ENCODE data around the gene LRFN4.

Gene LRFN4

GRCh38 chr11:66910016-66910415 is 53.2 kb downstream of the LRFN4 start:
- H3K27ac ChIP-seq (ENCODE audit: low read depth, low read length, severe bottlenecking), result no peak overlapping the region
- no peak overlapping the region for H3K4me3 ChIP-seq (ENCODE audit: extremely low read depth, insufficient read depth, low read length, poor library complexity, severe bottlenecking)
- no peaks in the 10 kb centered on the region for H3K36me3 ChIP-seq (ENCODE audit: control insufficient read depth, insufficient read depth, low read length)
- 93 to 96% methylated on average over 10 of the region's 10 CpGs for WGBS, 2 experiments (ENCODE audit: insufficient coverage in 2 of 2)
- no peaks in the 10 kb centered on the region for H3K4me1 ChIP-seq (ENCODE audit: control insufficient read depth, insufficient read depth, low read length, poor library complexity, severe bottlenecking)
- H3K9me3 ChIP-seq (ENCODE audit: control insufficient read depth, low read length), result no peaks in the 10 kb centered on the region
